ENCODE results near the gene OR4D10.

- TF ChIP-seq POLR2AphosphoS5 (IDR thresholded peaks at IDR 0.05; ENCODE audit: low read depth) (no peak), EZH2 (IDR thresholded peaks at IDR 0.05; ENCODE audit: low read depth, unreplicated experiment) (no peak), CTCF (conservative IDR thresholded peaks at IDR 0.05; ENCODE audit: low read depth in 2 of 2) (no peak)
Observed at GRCh38 chr11:59427068-59427382, 46.1 kb upstream of the OR4D10 start.
